ENCODE results near the gene C1QTNF4. TPM values are rescaled to one million over a fixed set of nuclear protein-coding genes. Genes with fewer than 3 reads are reported as not detected.

The C1QTNF4 gene
- total and polyA plus RNA-seq, 2 of the 13 experiments (the other 11 are each of a cell fraction or from before 2014, with no cell fraction given), result not detected

DNA sequence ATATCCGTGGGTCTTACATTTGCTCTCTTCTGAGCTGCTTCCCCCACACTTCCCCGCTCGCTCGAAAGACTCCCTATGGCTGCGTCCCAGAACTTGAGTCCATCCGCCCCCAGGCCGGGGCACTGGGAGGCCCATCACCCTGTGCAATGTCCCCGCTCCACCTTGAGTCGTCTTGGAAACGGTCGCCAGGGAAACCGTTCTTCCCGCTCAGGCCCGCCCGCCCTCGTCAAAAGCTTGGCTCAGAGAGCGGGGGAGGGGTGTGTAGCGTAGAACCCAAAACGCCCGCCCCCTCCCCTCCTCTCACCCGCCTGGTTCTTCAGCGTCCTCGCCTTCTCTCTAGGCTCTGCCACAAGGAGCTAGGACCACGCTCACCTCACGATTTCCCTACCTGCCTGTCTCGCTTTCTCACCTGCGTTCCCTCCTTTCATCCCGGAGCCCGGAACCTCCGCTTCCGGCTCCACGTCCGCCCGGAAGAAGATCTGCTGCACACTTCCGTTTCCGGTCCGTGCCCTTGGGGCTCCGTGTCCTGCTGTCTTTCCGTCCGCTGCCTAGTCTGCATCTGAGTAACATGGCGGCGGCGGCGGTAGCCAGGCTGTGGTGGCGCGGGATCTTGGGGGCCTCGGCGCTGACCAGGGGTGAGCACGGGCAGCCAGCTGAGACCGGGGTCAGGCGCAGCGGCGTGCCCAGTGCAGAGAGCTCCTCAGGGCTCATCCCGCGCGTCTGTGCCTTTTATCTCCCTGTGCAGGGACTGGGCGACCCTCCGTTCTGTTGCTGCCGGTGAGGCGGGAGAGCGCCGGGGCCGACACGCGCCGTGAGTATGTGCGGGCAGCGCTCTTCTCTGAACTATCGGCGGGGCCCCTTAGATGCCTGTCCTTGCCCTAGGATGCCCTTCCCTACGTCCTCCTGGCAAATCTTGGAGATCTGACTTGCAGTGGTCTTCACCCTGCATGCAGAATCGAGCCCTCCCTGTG, 15.4 kb downstream of the C1QTNF4 start, which contains the start of the genes KBTBD4 and NDUFS3 (continued):
- no peak for TF ChIP-seq NR2F1 (CRISPR knock-in tag; IDR thresholded peaks at IDR 0.05)
- no peak for TF ChIP-seq HDAC6 (IDR thresholded peaks at IDR 0.05; ENCODE audit: low read depth, low read length)
- TF ChIP-seq ZMYM4 (CRISPR knock-in tag; IDR thresholded peaks at IDR 0.05), result peak; percentile 87
- no peak for TF ChIP-seq GPN1 (CRISPR knock-in tag; IDR thresholded peaks at IDR 0.05; ENCODE audit: borderline replicate concordance)
- TF ChIP-seq ZC3H4 (CRISPR knock-in tag; IDR thresholded peaks at IDR 0.05; ENCODE audit: borderline replicate concordance), result no peak
- peak; percentile 72; the same call in 1 of the 2 replicates for TF ChIP-seq ZBTB1 (CRISPR knock-in tag; IDR thresholded peaks at IDR 0.05; ENCODE audit: borderline replicate concordance)
- TF ChIP-seq, protein P1, sequence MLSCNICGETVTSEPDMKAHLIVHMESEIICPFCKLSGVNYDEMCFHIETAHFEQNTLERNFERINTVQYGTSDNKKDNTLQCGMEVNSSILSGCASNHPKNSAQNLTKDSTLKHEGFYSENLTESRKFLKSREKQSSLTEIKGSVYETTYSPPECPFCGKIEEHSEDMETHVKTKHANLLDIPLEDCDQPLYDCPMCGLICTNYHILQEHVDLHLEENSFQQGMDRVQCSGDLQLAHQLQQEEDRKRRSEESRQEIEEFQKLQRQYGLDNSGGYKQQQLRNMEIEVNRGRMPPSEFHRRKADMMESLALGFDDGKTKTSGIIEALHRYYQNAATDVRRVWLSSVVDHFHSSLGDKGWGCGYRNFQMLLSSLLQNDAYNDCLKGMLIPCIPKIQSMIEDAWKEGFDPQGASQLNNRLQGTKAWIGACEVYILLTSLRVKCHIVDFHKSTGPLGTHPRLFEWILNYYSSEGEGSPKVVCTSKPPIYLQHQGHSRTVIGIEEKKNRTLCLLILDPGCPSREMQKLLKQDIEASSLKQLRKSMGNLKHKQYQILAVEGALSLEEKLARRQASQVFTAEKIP (CRISPR knock-in tag; IDR thresholded peaks at IDR 0.05; ENCODE audit: borderline replicate concordance), result no peak
- TF ChIP-seq CEBPB (IDR thresholded peaks at IDR 0.05; ENCODE audit: borderline replicate concordance, low read depth, low read length), result no peak
- TF ChIP-seq, protein P2, sequence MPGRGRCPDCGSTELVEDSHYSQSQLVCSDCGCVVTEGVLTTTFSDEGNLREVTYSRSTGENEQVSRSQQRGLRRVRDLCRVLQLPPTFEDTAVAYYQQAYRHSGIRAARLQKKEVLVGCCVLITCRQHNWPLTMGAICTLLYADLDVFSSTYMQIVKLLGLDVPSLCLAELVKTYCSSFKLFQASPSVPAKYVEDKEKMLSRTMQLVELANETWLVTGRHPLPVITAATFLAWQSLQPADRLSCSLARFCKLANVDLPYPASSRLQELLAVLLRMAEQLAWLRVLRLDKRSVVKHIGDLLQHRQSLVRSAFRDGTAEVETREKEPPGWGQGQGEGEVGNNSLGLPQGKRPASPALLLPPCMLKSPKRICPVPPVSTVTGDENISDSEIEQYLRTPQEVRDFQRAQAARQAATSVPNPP (CRISPR knock-in tag; IDR thresholded peaks at IDR 0.05), result peak; percentile 91; the same call in 1 of the 2 replicates
- TF ChIP-seq, protein P3, sequence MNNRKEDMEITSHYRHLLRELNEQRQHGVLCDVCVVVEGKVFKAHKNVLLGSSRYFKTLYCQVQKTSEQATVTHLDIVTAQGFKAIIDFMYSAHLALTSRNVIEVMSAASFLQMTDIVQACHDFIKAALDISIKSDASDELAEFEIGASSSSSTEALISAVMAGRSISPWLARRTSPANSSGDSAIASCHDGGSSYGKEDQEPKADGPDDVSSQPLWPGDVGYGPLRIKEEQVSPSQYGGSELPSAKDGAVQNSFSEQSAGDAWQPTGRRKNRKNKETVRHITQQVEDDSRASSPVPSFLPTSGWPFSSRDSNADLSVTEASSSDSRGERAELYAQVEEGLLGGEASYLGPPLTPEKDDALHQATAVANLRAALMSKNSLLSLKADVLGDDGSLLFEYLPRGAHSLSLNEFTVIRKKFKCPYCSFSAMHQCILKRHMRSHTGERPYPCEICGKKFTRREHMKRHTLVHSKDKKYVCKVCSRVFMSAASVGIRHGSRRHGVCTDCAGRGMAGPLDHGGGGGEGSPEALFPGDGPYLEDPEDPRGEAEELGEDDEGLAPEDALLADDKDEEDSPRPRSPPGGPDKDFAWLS (CRISPR knock-in tag; IDR thresholded peaks at IDR 0.05; ENCODE audit: borderline replicate concordance), result no peak
- TF ChIP-seq, protein P4, sequence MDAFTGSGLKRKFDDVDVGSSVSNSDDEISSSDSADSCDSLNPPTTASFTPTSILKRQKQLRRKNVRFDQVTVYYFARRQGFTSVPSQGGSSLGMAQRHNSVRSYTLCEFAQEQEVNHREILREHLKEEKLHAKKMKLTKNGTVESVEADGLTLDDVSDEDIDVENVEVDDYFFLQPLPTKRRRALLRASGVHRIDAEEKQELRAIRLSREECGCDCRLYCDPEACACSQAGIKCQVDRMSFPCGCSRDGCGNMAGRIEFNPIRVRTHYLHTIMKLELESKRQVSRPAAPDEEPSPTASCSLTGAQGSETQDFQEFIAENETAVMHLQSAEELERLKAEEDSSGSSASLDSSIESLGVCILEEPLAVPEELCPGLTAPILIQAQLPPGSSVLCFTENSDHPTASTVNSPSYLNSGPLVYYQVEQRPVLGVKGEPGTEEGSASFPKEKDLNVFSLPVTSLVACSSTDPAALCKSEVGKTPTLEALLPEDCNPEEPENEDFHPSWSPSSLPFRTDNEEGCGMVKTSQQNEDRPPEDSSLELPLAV (CRISPR knock-in tag; conservative IDR thresholded peaks at IDR 0.05; ENCODE audit: low read depth), result peak; percentile 93; the same call in 1 of the 2 replicates
- TF ChIP-seq, protein P5, sequence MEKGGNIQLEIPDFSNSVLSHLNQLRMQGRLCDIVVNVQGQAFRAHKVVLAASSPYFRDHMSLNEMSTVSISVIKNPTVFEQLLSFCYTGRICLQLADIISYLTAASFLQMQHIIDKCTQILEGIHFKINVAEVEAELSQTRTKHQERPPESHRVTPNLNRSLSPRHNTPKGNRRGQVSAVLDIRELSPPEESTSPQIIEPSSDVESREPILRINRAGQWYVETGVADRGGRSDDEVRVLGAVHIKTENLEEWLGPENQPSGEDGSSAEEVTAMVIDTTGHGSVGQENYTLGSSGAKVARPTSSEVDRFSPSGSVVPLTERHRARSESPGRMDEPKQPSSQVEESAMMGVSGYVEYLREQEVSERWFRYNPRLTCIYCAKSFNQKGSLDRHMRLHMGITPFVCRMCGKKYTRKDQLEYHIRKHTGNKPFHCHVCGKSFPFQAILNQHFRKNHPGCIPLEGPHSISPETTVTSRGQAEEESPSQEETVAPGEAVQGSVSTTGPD (CRISPR knock-in tag; IDR thresholded peaks at IDR 0.05), result no peak
- TF ChIP-seq SMARCC2 (IDR thresholded peaks at IDR 0.05), result no peak
- TF ChIP-seq, protein P6, sequence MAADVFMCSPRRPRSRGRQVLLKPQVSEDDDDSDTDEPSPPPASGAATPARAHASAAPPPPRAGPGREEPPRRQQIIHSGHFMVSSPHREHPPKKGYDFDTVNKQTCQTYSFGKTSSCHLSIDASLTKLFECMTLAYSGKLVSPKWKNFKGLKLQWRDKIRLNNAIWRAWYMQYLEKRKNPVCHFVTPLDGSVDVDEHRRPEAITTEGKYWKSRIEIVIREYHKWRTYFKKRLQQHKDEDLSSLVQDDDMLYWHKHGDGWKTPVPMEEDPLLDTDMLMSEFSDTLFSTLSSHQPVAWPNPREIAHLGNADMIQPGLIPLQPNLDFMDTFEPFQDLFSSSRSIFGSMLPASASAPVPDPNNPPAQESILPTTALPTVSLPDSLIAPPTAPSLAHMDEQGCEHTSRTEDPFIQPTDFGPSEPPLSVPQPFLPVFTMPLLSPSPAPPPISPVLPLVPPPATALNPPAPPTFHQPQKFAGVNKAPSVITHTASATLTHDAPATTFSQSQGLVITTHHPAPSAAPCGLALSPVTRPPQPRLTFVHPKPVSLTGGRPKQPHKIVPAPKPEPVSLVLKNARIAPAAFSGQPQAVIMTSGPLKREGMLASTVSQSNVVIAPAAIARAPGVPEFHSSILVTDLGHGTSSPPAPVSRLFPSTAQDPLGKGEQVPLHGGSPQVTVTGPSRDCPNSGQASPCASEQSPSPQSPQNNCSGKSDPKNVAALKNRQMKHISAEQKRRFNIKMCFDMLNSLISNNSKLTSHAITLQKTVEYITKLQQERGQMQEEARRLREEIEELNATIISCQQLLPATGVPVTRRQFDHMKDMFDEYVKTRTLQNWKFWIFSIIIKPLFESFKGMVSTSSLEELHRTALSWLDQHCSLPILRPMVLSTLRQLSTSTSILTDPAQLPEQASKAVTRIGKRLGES (CRISPR knock-in tag; IDR thresholded peaks at IDR 0.05; ENCODE audit: borderline replicate concordance), result no peak; the same call in 1 of the 2 replicates
- TF ChIP-seq ETV6 (CRISPR knock-in tag; conservative IDR thresholded peaks at IDR 0.05), result peak; percentile 93
